IMR-90 (cell line): ENCODE data around the gene F5. TPM values are rescaled to one million over a fixed set of nuclear protein-coding genes. Genes with fewer than 3 reads are reported as not detected.

Experiments
- ATAC-seq: fragments of 200-7000 bp; cut with Tn5 transposase; 2 replicates; pipeline ENCODE4 v1.9.1; 2020; ENCODE audit warnings: low read depth, mild to moderate bottlenecking, moderate library complexity
- BruUV-seq: library from RNA; stranded (reverse); fragments of 400-500 nt; replicated peaks from 2 replicates; lab custom pipeline; 2021; lab: Mats Ljungman, UMichigan
- CTCF ChIA-PET: fragments of 300-600 bp; formaldehyde crosslinking; extraction: SDS; loops from one replicate; lab custom pipeline; 2021; ENCODE audit warnings: antibody characterized with exemption; lab: Yijun Ruan, JAX
- POLR2A ChIA-PET: fragments of 300-600 bp; sonication (Branson Sonifier 250); formaldehyde crosslinking; loops from one replicate; lab custom pipeline; 2022; ENCODE audit warnings: antibody characterized with exemption; ENCODE audit not compliant: unreplicated experiment; lab: Charles Lee
- DNase-seq: peaks from one replicate; pipeline ENCODE4 v3.0.0; 2013
- H2AFZ ChIP-seq: replicated peaks from 2 replicates; pipeline ENCODE3; 2013; ENCODE audit warnings: low read length, mild to moderate bottlenecking; ENCODE audit not compliant: poor library complexity
- H2AK5ac ChIP-seq: 2 replicates; pipeline ENCODE4 v1.6.1; 2013; ENCODE audit warnings: low read depth, low read length, inconsistent platforms
- H2AK9ac ChIP-seq: replicated peaks from 2 replicates; pipeline ENCODE3; 2013; ENCODE audit warnings: mild to moderate bottlenecking, low read depth, low read length, moderate library complexity; ENCODE audit not compliant: poor library complexity
- H2BK120ac ChIP-seq: 2 replicates; pipeline ENCODE4 v1.6.1; 2013; ENCODE audit warnings: low read depth, low read length, inconsistent platforms
- H2BK15ac ChIP-seq: 3 replicates; pipeline ENCODE4 v1.6.1; 2013; ENCODE audit warnings: low read depth, low read length, inconsistent platforms
- H2BK20ac ChIP-seq: 2 replicates; pipeline ENCODE4 v1.6.1; 2013; ENCODE audit warnings: low read depth, mild to moderate bottlenecking, inconsistent platforms, low read length, moderate library complexity
- H2BK5ac ChIP-seq: 2 replicates; pipeline ENCODE4 v1.6.1; 2013; ENCODE audit warnings: mild to moderate bottlenecking, low read depth, low read length, inconsistent platforms; ENCODE audit not compliant: poor library complexity, severe bottlenecking
- H3K14ac ChIP-seq: replicated peaks from 2 replicates; pipeline ENCODE4 v1.6.1; 2013; ENCODE audit warnings: low read depth, low read length, inconsistent platforms
- H3K18ac ChIP-seq: 2 replicates; pipeline ENCODE4 v1.6.1; 2013; ENCODE audit warnings: low read depth, low read length, control low read depth
- H3K23ac ChIP-seq: 2 replicates; pipeline ENCODE4 v1.6.1; 2013; ENCODE audit warnings: low read depth, low read length, inconsistent platforms
- H3K27ac ChIP-seq: 2 replicates; pipeline ENCODE4 v1.5.1; 2013; ENCODE audit warnings: mild to moderate bottlenecking, control low read depth, low read length; ENCODE audit not compliant: insufficient read depth
- H3K27me3 ChIP-seq: 2 replicates; pipeline ENCODE4 v1.6.1; 2013; ENCODE audit warnings: low read length; ENCODE audit not compliant: control insufficient read depth, insufficient read depth
- H3K36me3 ChIP-seq: 2 replicates; pipeline ENCODE4 v1.6.1; 2013; ENCODE audit warnings: low read length, mixed read lengths; ENCODE audit not compliant: control insufficient read depth, insufficient read depth
- H3K4ac ChIP-seq: 2 replicates; pipeline ENCODE4 v1.6.1; 2013; ENCODE audit warnings: low read depth, low read length, inconsistent platforms
- H3K4me1 ChIP-seq: 2 replicates; pipeline ENCODE4 v1.6.1; 2013; ENCODE audit warnings: low read length, mixed read lengths; ENCODE audit not compliant: control insufficient read depth, insufficient read depth
- H3K4me2 ChIP-seq: 2 replicates; pipeline ENCODE4 v1.6.1; 2013; ENCODE audit warnings: low read depth, mild to moderate bottlenecking, control low read depth, low read length, moderate library complexity
- H3K4me3 ChIP-seq: 2 replicates; pipeline ENCODE4 v1.5.1; 2013; ENCODE audit warnings: low read depth, mild to moderate bottlenecking, control low read depth, low read length, moderate library complexity; ENCODE audit not compliant: insufficient read depth
- H3K56ac ChIP-seq: 2 replicates; pipeline ENCODE4 v1.6.1; 2013; ENCODE audit warnings: low read length, inconsistent platforms; ENCODE audit not compliant: insufficient read depth; ENCODE audit errors: extremely low read depth
- H3K79me1 ChIP-seq, 2 experiments: 2 replicates each; pipeline ENCODE4 v1.6.1; 2013; ENCODE audit warnings: low read length in 2 of 2, inconsistent platforms in 1 of 2, low read depth in 1 of 2
- H3K9ac ChIP-seq: 2 replicates; pipeline ENCODE4 v1.6.1; 2013; ENCODE audit warnings: low read depth, low read length, control low read depth
- H3K9me1 ChIP-seq: 2 replicates; pipeline ENCODE4 v1.6.1; 2013; ENCODE audit warnings: low read length, inconsistent platforms; ENCODE audit not compliant: insufficient read depth
- H3K9me3 ChIP-seq: 2 replicates; pipeline ENCODE4 v1.6.1; 2013; ENCODE audit warnings: low read length; ENCODE audit not compliant: control insufficient read depth, insufficient read depth
- H4K20me1 ChIP-seq: 2 replicates; pipeline ENCODE4 v1.6.1; 2013; ENCODE audit warnings: low read length, inconsistent platforms; ENCODE audit not compliant: insufficient read depth
- H4K5ac ChIP-seq: 2 replicates; pipeline ENCODE4 v1.6.1; 2013; ENCODE audit warnings: mild to moderate bottlenecking, low read depth, low read length, control low read depth
- H4K8ac ChIP-seq, 2 experiments: 2 replicates each; pipeline ENCODE4 v1.6.1; 2013; ENCODE audit warnings: low read depth in 2 of 2, low read length in 2 of 2, control low read depth in 1 of 2, inconsistent platforms in 1 of 2
- H4K91ac ChIP-seq: 2 replicates; pipeline ENCODE4 v1.6.1; 2013; ENCODE audit warnings: low read depth, low read length, inconsistent platforms; ENCODE audit not compliant: insufficient read depth
- BHLHE40 ChIP-seq: fragments of 150-350 bp; IDR thresholded peaks from 2 replicates; pipeline ENCODE4 v1.6.1; 2016; ENCODE audit warnings: mild to moderate bottlenecking, low read depth, low read length
- CEBPB ChIP-seq: IDR thresholded peaks from 2 replicates; pipeline ENCODE4 v1.6.1; 2012; ENCODE audit warnings: low read depth, low read length, improper control_type of control experiment
- ELK1 ChIP-seq: fragments of 150-350 bp; IDR thresholded peaks from 2 replicates; pipeline ENCODE4 v1.6.1; 2016; ENCODE audit warnings: low read depth, mild to moderate bottlenecking, low read length, moderate library complexity, borderline replicate concordance
- FOS ChIP-seq: fragments of 150-350 bp; IDR thresholded peaks from 2 replicates; pipeline ENCODE4 v1.6.1; 2016; ENCODE audit warnings: low read depth, low read length
- MAFK ChIP-seq: IDR thresholded peaks from 2 replicates; pipeline ENCODE4 v1.6.1; 2012; ENCODE audit warnings: low read depth, low read length, improper control_type of control experiment
- MAZ ChIP-seq: IDR thresholded peaks from 2 replicates; pipeline ENCODE4 v1.6.1; 2012; ENCODE audit warnings: low read depth, mild to moderate bottlenecking, low read length, improper control_type of control experiment, moderate library complexity, borderline replicate concordance
- MXI1 ChIP-seq: IDR thresholded peaks from 2 replicates; pipeline ENCODE4 v1.6.1; 2012; ENCODE audit warnings: low read depth, mild to moderate bottlenecking, low read length, moderate library complexity, borderline replicate concordance
- NFE2L2 ChIP-seq: fragments of 150-350 bp; IDR thresholded peaks from 2 replicates; pipeline ENCODE4 v1.6.1; 2016; ENCODE audit warnings: low read depth, mild to moderate bottlenecking, low read length
- POLR2A ChIP-seq: IDR thresholded peaks from 2 replicates; pipeline ENCODE4 v1.6.1; 2012; ENCODE audit warnings: mild to moderate bottlenecking, low read depth, low read length
- RAD21 ChIP-seq: IDR thresholded peaks from 2 replicates; pipeline ENCODE4 v1.6.1; 2012; ENCODE audit warnings: low read length, improper control_type of control experiment
- RCOR1 ChIP-seq: IDR thresholded peaks from 2 replicates; pipeline ENCODE4 v1.6.1; 2012; ENCODE audit warnings: mild to moderate bottlenecking, low read length, improper control_type of control experiment; ENCODE audit not compliant: insufficient replicate concordance
- RFX5 ChIP-seq: IDR thresholded peaks from 2 replicates; pipeline ENCODE4 v1.8.0; 2012; ENCODE audit warnings: low read depth, mild to moderate bottlenecking, low read length, moderate library complexity
- SMC3 ChIP-seq: fragments of 150-350 bp; IDR thresholded peaks from 2 replicates; pipeline ENCODE4 v1.6.1; 2016; ENCODE audit warnings: low read depth, mild to moderate bottlenecking, antibody characterized with exemption, low read length, moderate library complexity
- USF2 ChIP-seq: fragments of 150-350 bp; IDR thresholded peaks from 2 replicates; pipeline ENCODE4 v1.6.1; 2017; ENCODE audit warnings: mild to moderate bottlenecking, antibody characterized with exemption, low read length, low read depth
- WGBS, 2 experiments: methylation state at CpG; one replicate each; pipeline versions ENCODE4 v1.1.5 to v1.1.7; 2013; ENCODE audit warnings: missing lambda C conversion rate in 2 of 2; ENCODE audit not compliant: insufficient read length in 1 of 2; ENCODE audit errors: extremely low coverage in 2 of 2; 5-methylcytosine and 5-hydroxymethylcytosine counted together
- dilution Hi-C: fragments of 300-500 bp; cut with HindIII; formaldehyde crosslinking; loops from one replicate; pipeline ENCODE4 v1.14.3; 2018; ENCODE audit warnings: low sequenced_read_pairs; ENCODE audit not compliant: unreplicated experiment
- in situ Hi-C: fragments of 300-500 bp; cut with MboI; formaldehyde crosslinking; loops from 3 replicates; pipeline ENCODE4 v1.14.3; 2019; ENCODE audit warnings: low sequenced_read_pairs, inconsistent platforms, mixed read lengths
- intact Hi-C: fragments of 100-400 bp; cut with micrococcal nuclease; formaldehyde crosslinking; loops from 2 replicates; pipeline ENCODE4 v1.10.0; 2022
- polyA plus RNA-seq, 3 experiments: library from polyadenylated mRNA; depleted of rRNA; stranded (reverse); fragments of >200 nt; gene quantifications; 2 replicates each; pipeline ENCODE4 v1.2.3, GENCODE V29; 2012; ENCODE audit warnings: low replicate concordance in 1 of 3
- total RNA-seq: library from RNA; depleted of rRNA; stranded (reverse); fragments of >200 nt; gene quantifications from 2 replicates; pipeline ENCODE4 v1.2.3, GENCODE V29; 2012
- TF ChIP-seq, protein P1 (sequence below): conservative IDR thresholded peaks from 2 replicates; pipeline ENCODE4 v1.5.1; 2012; ENCODE audit warnings: mild to moderate bottlenecking, low read depth, low read length, improper control_type of control experiment

The F5 gene
- total and polyA plus RNA-seq, 2 of the 4 experiments (the other 2 are of a cell fraction), result not detected

- dilution Hi-C loops (no loop called here), in situ Hi-C loops (no loop called here), intact Hi-C loops (no loop called here)
- Histone ChIP-seq H2AK9ac (no peak overlapping the region), H3K23ac (no peak overlapping the region), H4K91ac (no peak overlapping the region), H2BK120ac (no peak overlapping the region), H3K56ac (no peak overlapping the region), H3K4me3 (no peak overlapping the region), H2BK20ac (no peak overlapping the region), H3K9ac (no peak overlapping the region), H3K18ac (no peak overlapping the region), H4K5ac (no peak overlapping the region), H3K79me1 (no peaks in the 10 kb centered on the region), H3K4ac (no peak overlapping the region), H4K8ac (no peak overlapping the region), H2BK5ac (no peak overlapping the region), H3K4me1 (no peaks in the 10 kb centered on the region), H4K20me1 (no peaks in the 10 kb centered on the region), H3K36me3 (no peaks in the 10 kb centered on the region), H2AK5ac (no peak overlapping the region), H3K9me1 (no peaks in the 10 kb centered on the region), H3K14ac (no peak overlapping the region), H3K27ac (no peak overlapping the region), H3K27me3 (no peaks in the 10 kb centered on the region), H2BK15ac (no peak overlapping the region), H3K9me3 (no peaks in the 10 kb centered on the region), H3K4me2 (no peak overlapping the region), H2AFZ (no peak overlapping the region)
- TF ChIP-seq MAZ (no peak), RAD21 (no peak), MXI1 (no peak), RFX5 (no peak), USF2 (no peak), CEBPB (no peak), MAFK (no peak), RCOR1 (no peak), BHLHE40 (no peak), NFE2L2 (no peak), SMC3 (no peak), POLR2A (no peak), FOS (no peak), ELK1 (no peak)
- TF ChIP-seq, protein P1, sequence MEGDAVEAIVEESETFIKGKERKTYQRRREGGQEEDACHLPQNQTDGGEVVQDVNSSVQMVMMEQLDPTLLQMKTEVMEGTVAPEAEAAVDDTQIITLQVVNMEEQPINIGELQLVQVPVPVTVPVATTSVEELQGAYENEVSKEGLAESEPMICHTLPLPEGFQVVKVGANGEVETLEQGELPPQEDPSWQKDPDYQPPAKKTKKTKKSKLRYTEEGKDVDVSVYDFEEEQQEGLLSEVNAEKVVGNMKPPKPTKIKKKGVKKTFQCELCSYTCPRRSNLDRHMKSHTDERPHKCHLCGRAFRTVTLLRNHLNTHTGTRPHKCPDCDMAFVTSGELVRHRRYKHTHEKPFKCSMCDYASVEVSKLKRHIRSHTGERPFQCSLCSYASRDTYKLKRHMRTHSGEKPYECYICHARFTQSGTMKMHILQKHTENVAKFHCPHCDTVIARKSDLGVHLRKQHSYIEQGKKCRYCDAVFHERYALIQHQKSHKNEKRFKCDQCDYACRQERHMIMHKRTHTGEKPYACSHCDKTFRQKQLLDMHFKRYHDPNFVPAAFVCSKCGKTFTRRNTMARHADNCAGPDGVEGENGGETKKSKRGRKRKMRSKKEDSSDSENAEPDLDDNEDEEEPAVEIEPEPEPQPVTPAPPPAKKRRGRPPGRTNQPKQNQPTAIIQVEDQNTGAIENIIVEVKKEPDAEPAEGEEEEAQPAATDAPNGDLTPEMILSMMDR, result no peak
- ChIA-PET CTCF (interaction anchor here (0.7 to 1.1 kb wide), 3 partner anchors 10 to 116 kb away, joined by 3 read pairs; no protein-coding TSS in a partner anchor), POLR2A (no interaction called here)
- DNase-seq, result no peak
- no CpG with 5 or more reads among the region's 1 CpG for whole genome bisulfite sequencing, 2 experiments
- ATAC-seq, result no peak
- BruUV-seq, result no TSS peak
Observed at GRCh38 chr1:169568497-169568896, 17.8 kb downstream of the F5 start.
